Stimulated activated naive CD4-positive, alpha-beta T cell (primary cell): Measurements from ENCODE around the gene MRPL16.
A peak's percentile ranks its signal among the peaks of the same experiment; 100 is the strongest.
"Not testable (repeated sequence)": the region's sequence is repeated elsewhere in the genome, so short reads cannot be mapped to it uniquely, and the experiment has no call there.

Experiments
- DNase-seq, 6 experiments: peaks; one replicate each; lab custom pipeline; 2025; lab: John Stamatoyannopoulos, UW

MRPL16 gene

DNA sequence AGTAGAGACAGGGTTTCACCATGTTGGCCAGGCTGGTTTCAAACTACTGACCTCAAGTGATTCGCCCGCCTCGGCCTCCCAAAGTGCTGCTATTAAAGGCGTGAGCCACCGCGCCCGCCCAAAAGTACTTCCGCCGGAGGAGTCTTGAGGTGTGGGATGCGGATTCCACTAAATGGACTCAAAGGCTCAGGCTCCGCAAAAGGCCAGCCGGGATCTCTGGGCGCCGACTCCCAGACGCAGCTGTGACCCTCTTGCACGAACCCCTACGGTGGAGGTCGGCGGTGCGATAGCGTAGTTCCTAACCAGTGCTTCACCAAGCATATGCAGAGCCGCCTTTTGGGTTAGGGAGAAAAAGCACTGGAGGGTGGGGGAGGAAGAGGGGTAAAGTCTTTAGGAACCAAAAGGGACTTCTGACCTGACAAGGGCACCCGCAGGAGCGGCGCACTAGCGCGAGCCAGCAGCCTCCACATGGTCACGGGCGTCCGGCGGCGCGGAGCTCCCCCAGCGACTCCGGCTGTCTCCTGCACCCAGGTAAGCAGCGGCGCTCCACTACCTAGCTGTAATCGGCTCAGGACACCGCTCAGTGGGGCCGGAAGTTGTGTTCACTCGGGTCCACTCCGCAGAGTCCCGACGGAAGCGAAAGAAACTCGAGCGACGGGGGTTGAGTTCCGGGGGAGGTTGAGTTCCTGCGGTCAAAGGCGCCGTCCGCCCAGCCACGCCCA lies at the start of gene MRPL16:
TSS of gene MRPL16 (minus strand) at position 590 of the 722 bp plus-strand sequence. CDS start at position 470, 120 bp downstream.
- DNase-seq = peak; percentile 78 to 89 (median 84)

DNA sequence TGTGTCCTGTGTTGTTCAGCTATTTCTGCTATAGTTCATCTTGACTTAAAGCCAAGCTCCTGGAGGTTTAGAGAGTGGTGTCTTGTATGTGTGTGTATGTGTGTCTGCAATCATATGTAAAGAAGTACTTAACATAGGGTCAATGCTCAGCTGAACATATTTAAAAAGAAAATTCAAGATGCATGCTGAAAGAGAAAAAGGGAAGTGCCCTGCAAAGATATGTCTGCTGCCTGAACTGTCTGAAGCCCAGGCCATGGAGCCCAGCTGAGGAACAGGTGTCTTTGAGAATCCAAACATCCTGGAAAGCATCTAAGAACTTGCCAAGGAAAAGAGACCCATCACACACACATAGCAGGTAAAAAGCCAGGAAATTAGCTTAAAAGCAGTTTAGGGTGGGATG lies 49.1 kb upstream of the MRPL16 start:
- DNase-seq = no peak

DNA sequence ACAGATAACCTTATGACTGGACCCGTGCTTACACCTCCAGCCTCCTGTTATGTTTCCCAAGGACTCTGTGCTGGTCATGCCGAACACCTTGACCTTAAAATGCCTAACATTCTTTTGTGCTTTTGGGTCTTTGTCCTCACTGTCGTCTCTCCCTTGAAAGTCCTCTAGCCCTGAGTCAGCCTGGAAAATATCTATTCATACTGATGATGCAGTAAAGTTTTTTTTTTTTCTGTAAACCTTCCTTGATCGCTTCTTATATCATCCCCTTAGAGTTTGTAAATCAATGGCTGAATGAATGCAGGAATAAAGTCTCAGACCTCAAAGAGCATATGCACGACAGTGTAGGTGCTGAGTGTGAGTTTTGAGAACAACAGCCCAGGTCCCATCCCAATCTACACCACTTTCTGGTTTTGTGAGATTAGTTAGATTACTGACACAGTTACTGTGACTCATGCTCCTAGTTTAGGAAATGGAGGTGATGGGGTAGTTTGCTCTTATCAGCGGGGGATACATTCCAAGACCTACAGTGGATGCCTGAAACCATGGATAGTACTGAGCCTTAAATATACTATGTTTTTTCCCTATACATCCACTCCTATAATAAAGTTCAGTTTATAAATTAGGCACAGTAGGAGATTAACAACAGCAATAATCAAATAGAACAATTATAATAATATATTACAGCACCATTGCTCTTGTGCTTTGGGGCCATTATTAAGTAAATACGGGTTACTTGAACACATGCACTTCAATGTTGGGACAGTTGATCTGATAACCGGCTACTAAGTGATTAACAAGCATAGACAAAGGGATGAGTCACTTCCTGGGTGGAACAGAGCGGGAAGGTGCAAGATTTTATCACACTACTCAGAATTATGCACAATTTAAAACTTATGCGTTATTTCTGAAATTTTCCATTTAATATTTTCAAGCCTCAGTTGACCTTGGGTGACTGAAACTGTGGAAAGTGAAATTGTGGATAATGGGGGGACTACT lies 47.2 kb upstream of the MRPL16 start:
- no peak for DNase-seq

DNA sequence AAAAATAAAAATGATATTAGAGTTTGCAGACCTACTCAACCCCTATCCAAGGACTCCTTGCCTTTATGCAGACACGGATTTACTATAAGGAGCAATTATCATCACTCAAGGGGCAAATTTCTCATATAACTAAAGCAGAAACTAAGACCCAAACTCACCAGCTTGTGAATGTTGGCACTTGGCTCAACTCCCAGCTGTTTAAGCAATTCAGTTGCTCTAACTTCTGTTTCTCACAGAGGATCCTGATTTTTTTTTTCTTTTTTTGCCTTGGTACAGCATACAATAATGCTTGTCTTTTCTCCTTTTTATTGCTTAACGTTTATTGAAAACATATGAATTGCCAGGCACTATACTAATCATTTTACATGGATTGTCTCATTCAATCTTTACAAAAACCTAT lies 44.3 kb upstream of the MRPL16 start:
- DNase-seq = no peak

DNA sequence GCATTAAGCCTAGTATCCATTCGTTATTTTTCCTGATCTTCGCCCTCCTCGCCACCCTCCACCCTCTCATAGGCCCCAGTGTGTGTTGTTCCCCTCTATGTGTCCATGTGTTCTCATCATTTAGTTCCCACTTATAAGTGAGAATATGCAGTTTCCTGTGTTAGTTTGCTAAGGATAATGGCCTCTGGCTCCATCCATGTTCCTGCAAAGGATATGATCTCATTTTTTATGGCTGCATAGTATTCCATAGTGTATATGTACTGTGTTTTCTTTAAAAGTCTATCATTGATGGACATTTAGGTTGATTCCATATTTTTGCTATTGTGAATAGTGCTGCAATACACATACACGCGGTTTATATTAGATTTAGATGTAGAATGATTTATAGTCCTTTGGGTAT lies 40.8 kb upstream of the MRPL16 start:
- not testable (repeated sequence) for DNase-seq

DNA sequence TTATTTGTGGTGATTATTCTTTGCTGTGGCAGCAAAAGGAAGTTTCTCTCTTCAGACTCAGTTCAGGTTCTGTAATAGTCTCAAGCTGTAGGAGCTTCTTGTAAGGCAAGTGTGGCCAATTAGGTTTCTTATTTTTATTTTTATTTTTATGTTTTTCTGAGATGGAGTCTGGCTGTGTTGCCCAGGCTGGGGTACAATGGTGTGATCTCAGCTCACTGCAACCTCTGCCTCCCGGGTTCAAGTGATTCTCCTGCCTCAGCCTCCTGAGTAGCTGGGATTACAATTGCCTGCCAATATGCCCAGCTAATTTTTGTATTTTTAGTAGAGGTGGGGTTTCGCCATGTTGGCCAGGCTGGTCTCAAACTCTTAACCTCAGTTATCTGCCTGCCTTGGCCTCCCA lies 39.0 kb upstream of the MRPL16 start:
- not testable (repeated sequence) for DNase-seq

DNA sequence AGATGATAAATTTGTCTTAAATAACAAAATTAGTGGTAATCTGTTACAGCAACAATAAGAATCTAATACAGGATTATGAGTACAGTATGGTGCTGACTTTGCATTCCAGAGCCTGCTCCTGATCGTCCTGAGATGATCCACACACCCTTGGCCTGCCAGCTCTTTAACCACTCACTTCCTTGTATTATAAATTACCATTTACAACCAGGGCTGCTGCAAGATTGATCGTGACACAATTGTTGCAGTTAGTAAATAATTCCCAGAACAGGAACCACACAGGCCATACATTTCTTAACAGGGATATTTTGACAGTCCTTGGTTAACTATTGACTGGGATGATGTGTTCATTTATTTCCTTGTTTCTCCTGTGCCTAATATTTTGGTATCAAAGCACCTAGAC lies 38.6 kb upstream of the MRPL16 start:
- DNase-seq = no peak

DNA sequence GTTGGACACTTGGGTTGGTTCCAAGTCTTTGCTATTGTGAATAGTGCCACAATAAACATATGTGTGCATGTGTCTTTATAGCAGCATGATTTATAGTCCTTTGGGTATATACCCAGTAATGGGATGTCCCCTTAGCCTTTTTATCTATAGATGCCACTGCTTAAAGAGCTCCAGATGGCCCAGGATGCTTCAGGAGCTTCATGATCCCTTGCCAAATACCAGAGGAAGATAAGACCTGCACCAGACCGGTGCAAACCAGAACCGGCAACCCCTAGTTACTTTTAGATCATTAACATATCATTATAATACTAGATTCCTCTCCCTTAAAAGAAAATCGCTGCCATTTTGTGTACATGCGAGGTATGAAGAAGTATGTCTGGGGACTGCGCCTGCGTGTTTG lies 37.9 kb upstream of the MRPL16 start:
- DNase-seq = not testable (repeated sequence)

DNA sequence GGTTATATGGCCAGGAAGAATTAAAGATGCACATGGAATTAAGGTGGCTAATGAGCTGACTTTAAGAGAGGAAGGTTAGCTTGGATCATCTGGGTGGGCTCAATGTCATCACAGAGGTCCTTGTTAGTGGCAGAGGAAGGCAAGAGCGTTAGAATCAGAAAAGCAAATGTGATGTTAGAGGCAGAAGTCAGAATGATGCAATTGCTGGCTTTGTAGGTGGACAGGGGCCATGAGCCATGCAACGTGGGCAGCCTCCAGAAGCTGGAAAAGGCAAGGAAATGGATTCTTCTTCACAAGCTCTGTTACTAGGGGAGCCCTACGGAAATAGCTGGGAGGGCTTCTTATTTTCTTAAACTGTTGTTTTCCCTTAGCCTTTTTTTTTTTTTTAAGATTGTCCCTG lies 37.0 kb upstream of the MRPL16 start:
- DNase-seq = no peak

DNA sequence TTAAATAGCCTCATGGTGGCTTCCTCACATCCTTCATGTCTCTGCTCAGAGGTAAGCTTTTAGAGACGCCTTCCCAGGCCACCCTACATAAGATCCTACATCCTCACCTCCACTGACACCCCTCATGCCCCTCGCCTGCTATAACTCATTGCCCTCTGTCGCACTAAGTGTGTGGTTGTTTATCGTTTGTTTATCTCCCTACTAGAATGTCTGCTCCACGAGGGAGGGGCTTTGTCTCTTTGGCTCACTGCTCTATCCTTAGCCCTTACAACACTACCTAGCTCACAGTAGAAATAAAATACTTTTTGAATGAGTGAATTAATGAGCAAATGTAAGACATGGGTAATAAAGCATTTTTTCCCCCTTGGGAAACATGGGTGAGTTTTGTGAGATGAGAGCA lies 36.0 kb upstream of the MRPL16 start:
- DNase-seq = no peak

DNA sequence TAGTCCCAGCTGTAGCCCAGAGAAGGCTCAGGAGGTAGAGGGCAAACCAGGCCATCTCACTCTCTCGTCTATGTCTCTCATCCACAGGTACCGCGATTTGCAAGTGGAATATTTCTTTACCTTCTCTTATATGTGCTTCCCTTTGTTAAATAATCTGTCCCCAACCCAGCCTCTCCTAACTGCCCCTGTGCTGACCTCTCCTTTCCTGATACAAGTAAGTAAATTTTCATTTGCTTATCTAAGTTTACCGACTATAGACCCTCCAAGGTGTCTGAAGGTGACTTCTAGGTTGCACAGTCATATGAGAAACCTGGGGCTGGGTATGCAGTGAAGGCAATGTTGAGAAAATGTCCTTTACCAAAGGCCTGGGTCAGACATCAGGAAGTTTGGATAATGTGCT lies 34.8 kb upstream of the MRPL16 start, which contains the start of gene CBLIF:
TSS of gene CBLIF (minus strand) at position 101 of the 400 bp plus-strand sequence. CDS start at position 55, 46 bp downstream.
- no peak for DNase-seq

DNA sequence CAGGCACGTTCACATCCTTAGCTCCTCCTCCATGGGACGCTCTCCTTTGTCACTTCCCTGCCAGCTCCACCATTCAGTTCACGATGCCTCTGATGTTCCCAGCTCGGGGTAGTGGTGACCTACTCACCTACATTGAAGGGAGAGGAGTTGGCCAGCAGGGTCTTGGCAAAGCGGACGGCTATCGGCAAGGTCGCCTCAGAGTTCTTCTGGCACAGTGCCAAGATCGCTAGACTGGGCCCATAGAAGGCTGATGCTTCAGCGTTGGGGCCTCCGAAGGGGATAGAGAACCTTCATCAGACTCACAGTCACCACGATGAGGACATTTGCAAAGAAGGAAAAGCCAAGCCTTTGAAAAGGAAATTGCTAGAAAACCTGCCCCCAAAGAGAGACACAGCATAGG lies 31.7 kb upstream of the MRPL16 start:
- no peak for DNase-seq

DNA sequence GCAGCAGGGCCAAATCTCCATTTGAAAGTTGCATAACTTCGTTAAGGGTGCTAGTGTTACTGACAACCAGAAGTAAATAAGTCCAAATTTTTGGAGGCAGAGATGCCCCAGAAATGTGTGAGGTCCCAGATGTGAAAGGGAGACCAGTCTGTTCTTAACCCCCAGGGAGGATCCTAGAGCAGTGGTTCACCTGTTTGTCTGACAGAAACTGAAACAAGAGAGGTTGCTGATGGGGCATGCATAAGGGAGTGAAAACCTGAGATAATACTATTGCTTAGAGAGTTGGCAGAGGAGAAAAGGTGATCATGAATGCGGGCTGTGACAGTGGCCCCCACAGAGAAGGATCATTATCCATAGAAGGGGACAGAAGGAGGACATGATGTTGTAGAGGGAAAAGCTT lies 30.9 kb upstream of the MRPL16 start:
- no peak for DNase-seq

DNA sequence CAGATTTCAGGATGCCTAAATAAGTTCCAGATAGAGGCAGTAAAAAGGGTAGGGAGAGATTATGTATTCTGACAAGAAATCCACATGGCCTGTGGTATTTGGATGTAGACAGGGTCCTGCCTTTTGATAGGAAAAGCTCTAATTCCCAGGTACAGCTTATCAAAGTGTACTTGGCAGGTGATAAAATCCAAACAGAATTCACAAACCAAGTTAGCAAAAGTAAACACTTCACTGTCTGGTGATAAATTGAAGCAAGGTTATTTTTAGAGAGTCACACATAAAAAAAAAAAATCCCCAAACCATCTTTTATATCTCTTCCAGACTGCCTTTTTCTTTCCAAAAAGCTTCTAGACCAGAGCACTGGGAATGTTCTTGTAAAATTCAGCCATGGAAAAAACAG lies 29.0 kb upstream of the MRPL16 start:
- no peak for DNase-seq

DNA sequence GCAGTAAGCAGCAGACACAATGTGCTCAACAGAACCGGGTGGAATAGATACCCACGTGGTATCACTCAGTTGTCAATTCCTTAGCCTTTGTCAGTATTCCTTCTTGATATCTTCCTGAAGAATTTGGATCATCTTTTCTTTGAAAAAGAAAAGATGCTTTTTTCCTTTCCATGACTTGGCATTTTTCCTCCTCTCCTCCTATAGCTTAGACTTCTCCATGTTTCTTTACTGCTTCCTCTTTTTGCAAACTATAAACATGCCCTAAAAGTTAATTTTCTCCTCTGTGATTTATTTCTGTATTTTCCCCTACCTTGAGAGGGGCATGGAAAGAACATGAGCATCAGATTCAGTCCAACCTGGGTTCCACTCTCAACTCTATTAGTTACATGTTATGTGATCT lies 23.0 kb upstream of the MRPL16 start:
- no peak for DNase-seq

DNA sequence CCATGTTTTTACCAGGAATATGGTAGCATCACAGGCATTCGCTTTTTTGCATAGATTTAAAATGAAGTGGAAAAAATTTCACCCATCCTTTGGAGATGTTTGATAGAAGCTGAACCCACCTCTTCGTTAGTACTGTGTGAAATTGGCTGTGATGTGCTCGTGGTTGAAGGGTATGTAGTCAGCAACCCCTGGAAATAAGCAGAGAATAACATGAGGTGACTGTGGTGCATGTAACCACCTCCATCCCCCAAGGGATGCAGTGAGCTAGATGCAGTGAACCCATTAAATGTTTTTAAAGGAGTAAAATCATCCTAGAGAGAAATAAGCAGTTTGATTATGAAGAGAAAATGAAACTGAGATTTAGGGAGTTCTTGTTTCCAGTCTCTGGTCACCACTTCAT lies 18.8 kb upstream of the MRPL16 start:
- DNase-seq = no peak

DNA sequence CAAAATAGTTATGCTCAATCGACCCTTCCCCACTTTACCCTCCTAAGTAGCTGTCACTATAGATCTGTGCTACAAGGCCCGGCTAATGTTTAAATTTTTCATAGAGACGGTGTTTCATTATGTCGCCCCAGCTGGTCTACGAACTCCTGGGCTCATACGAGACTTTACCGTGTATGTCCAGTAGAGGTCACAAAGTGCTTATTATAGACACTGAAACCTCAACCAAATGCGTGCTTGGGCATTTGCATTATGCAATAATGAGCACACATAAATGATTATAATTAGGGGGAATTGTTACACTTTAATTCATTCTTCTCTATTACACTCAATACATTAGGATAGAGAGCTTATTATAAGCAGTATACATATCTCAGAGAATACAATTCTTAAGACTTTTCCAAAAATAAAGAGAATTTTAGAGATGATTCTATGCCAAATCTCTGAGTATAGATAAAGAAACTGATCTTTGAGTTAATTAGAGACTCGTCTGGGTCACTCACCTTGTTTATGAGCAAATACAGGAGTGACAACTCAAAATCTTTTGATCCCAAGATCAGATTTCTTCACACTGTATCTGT lies 12.5 kb upstream of the MRPL16 start:
- DNase-seq = peak in 1 of 6 experiments; percentile 4

DNA sequence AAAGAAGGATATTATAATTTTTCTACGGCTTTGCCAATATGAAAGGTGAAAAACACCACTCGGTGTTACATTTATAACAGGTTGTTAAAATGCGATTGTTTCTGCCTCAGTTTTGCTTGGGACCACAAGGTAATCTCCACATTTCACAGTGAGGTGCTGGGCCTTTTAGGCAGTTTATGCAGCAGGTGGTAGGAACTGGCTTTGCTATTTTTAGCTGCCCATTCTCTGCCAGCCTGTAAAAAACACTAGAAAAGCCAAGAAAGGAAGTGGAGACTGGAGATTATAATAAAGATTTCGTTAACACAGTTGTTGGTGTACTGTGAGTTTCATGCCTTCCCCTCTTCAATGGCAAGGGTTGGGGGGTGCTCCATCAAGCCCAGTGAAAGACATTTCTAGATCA lies 8.0 kb upstream of the MRPL16 start:
- DNase-seq = no peak

DNA sequence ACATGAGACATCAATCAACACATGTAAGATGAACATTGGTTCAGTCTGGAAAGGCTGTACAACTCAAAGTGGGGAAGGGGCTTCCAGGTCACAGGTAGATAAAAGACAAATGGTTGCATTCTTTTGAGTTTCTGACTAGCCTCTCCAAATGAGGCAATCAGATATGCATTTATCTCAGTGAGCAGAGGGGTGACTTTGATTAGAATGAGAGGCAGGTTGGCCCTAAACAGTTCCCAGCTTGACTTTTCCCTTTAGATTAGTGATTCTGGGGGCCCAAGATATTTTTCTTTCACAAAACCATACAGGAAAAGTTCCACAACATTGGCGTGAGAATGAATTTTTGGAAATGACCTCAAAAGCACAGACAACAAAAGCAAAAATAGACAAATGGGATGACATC lies 5.9 kb upstream of the MRPL16 start:
- not testable (repeated sequence) for DNase-seq

DNA sequence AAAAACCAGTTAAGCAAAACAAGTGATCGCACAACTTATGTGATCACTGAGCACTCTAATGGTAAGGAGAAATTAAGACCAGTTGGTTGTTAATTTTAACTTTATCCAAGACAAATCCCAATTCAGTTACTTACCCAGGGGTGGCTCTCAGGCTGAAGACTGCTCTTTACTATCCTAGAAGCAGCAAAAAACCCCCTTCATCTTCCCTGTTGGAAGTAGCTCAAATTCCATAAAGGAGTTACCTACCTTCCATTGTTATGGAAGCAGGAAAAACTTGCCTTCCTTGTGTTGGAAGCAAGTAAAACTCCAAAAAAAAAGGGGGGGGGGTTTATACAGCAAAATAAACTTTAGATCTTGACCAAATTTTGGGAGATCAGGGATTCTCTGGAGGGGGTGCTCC lies 5.2 kb upstream of the MRPL16 start:
- no peak for DNase-seq

DNA sequence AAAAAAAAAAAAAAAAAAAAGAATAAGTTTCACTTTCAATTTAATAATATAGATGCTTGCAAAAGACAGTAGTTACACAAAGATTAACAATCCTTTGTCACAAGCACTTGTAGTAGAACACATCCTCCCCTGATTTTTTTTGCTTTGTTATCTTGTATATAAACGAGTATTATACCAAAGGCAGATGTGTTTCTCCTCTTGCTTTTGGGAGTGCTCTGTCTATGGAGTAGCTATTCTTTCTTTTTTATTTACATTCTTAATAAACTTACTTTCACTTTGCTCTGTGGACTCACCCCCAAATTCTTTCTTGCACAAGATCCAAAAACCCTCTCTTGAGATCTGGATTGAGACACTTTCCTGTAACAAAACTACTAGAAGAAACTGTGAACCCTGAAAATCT lies 3.4 kb upstream of the MRPL16 start:
- DNase-seq = no peak

DNA sequence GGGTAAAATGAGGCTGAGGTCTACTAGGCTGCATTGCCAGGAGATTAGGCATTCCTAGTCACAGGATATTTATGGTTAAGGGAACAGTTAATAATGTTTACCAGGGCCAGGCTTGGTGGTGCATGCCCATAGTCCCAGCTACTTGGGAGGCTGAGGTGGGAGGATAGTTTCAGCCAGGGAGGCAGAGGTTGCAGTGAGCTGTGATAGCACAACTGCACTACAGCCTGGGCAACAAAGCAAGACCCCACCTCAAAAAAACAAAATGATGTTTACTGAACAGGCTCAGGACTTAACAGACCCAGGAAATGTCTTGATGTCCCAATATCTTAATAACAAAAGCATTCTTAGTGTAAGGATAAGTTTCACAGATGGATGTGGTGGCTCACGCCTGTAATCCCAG lies 2.8 kb upstream of the MRPL16 start:
- DNase-seq = no peak

DNA sequence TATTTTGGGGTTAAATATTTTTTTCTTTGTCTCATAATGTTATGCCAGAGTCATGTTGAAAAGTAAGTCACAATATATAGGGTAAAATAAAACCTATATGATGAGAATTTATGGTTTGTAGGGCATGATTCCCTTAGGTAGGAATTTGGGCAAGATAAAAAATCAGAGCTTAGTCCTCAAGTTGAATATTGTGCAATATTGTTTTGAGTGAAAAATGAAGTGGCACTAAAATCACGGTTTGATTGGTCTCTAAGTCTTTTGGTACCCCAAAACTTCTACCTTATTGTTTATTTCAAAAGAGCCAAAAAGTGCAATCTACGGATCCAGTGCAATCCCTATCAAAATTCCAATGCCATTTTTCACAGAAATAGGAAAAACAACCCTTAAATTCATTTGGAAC lies 1.6 kb upstream of the MRPL16 start:
- DNase-seq = no peak
